Activated CD4-positive, alpha-beta T cell treated with anti-CD3 and anti-CD28 coated beads, Interleukin-2, amount 10 ng/mL, durations not matched to agents 7 days and 5 days (primary cell): ENCODE measurements around the gene PIK3IP1. TPM values are rescaled to one million over a fixed set of nuclear protein-coding genes. Genes with fewer than 3 reads are reported as not detected.
A peak's percentile ranks its signal among the peaks of the same experiment; 100 is the strongest.
"Not testable (repeated sequence)": the region's sequence is repeated elsewhere in the genome, so short reads cannot be mapped to it uniquely, and the experiment has no call there.

ENCODE experiments used
- CTCF ChIA-PET: fragments of 350-600 bp; sonication (Branson Sonifier 250); formaldehyde crosslinking; loops from one replicate; lab custom pipeline; 2021; ENCODE audit warnings: antibody characterized with exemption; lab: Charles Lee
- POLR2A ChIA-PET: fragments of 350-600 bp; sonication (Branson Sonifier 250); formaldehyde crosslinking; loops from one replicate; lab custom pipeline; 2021; ENCODE audit warnings: antibody characterized with exemption; lab: Charles Lee
- DNase-seq: peaks from one replicate; pipeline ENCODE4 v3.0.0-alpha.2; 2020
- H3K27ac Mint-ChIP-seq: one replicate; pipeline ENCODE4 v1.8.0; 2021; ENCODE audit warnings: mild to moderate bottlenecking, moderate library complexity, mixed read lengths
- H3K27me3 Mint-ChIP-seq: one replicate; pipeline ENCODE4 v1.8.0; 2021; ENCODE audit warnings: mixed read lengths
- H3K36me3 Mint-ChIP-seq: one replicate; pipeline ENCODE4 v1.8.0; 2021; ENCODE audit warnings: low read depth, mixed read lengths
- H3K4me1 Mint-ChIP-seq: one replicate; pipeline ENCODE4 v1.8.0; 2021; ENCODE audit warnings: mixed read lengths
- H3K4me3 Mint-ChIP-seq: one replicate; pipeline ENCODE4 v1.8.0; 2021; ENCODE audit warnings: mild to moderate bottlenecking, moderate library complexity, mixed read lengths
- H3K9me3 Mint-ChIP-seq: one replicate; pipeline ENCODE4 v1.8.0; 2021; ENCODE audit warnings: mixed read lengths
- total RNA-seq, 2 experiments: library from RNA; stranded (reverse); gene quantifications; one replicate each; pipeline ENCODE4 v1.2.3, GENCODE V29; 2021

The PIK3IP1 gene
- total RNA-seq, 2 experiments from 2014 or later: 56.0 to 63.0 TPM

DNA sequence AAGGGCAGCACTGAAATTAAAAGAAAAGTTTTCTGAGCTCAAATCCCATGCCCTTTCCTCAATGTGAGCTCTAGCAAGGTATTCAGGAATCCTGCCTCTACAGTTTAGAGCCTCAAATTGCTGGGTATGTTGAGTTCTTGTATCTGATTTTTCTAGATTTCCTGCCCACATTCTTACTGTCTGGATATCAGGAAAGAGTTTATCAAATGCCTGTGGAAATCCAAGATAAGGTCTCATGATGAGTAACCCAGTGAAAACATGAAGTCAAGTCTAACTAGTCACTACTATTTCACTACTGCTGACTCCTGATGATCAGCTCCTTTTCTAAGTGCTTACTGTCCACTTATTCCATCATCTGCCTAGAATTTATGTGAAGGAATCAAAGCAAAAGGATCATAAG lies 50.4 kb downstream of the PIK3IP1 start:
- Mint-ChIP-seq H3K27me3 (no peaks in the 10 kb centered on the region), H3K4me1 (peaks cover 41% of the 10 kb centered on the region), H3K9me3 (no peaks in the 10 kb centered on the region), H3K36me3 (peaks cover 12% of the 10 kb centered on the region), H3K4me3 (no peak overlapping the region), H3K27ac (no peak overlapping the region)
- ChIA-PET CTCF (interaction anchor here (1.4 to 1.9 kb wide), 3 partner anchors 10 to 105 kb away, joined by 3 to 5 read pairs (median 4); no protein-coding TSS in a partner anchor), POLR2A (no interaction called here)
- no peak for DNase-seq

DNA sequence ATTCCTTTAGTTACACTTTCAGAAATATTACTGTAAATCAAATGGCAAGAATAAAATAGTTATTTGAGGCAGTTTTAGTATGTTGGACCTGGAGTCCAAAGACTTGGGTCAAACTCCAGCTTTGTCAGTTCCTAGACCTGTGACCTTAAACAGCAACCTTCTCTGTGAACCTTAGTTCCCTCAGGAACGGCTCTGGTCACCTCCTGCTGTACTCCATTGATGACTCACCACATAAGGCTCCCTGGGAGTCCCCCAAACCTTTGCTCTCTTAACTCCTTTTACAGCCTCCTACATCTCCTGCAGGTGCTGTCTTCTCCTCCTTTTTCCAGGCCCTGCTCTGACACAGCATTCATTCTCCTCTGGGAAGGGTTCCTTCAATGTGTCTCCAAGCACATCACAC lies 51.1 kb downstream of the PIK3IP1 start:
- peaks cover 38% of the 10 kb centered on the region for H3K4me1 Mint-ChIP-seq
- CTCF ChIA-PET: interaction anchor here (1.4 to 1.9 kb wide), 3 partner anchors 9 to 106 kb away, joined by 3 to 5 read pairs (median 4); no protein-coding TSS in a partner anchor
- POLR2A ChIA-PET: no interaction called here
- H3K9me3 Mint-ChIP-seq: no peaks in the 10 kb centered on the region
- peaks cover 12% of the 10 kb centered on the region for H3K36me3 Mint-ChIP-seq
- no peak overlapping the region for H3K4me3 Mint-ChIP-seq
- no peak for DNase-seq
- H3K27ac Mint-ChIP-seq: peak overlapping the region; percentile 37
- no peaks in the 10 kb centered on the region for H3K27me3 Mint-ChIP-seq

DNA sequence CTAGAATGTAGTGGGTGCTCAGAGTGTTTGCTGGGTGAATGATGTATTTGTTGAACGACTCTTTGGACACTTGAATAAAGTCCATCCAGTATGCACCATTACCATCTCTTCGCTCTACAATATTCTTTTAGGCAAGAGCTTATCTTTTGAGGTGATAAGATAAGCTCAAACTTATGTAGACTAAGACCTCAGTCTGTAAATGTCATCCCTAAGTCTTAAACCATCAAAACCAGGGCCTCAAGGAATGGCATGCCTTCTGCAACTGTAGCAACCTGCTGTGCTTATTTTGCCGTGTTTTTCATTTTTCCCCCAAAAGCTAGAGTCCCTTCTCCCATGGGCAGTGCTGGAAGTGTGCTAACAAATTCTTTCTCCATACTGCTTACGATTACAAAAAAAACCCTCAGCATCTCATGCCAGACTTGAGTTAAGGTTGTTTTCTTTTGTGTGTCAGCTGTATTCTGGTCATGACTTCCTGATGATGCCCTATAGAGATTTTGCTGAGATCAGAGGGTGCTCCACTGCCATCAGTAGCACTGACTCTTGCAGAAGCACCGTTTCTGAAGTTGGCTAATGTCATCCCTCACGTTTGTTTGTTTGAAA lies 52.4 kb downstream of the PIK3IP1 start:
- H3K9me3 Mint-ChIP-seq: no peaks in the 10 kb centered on the region
- H3K4me3 Mint-ChIP-seq: no peak overlapping the region
- ChIA-PET POLR2A (no interaction called here), CTCF (interaction anchor here (0.6 to 1.5 kb wide), 4 partner anchors 13 to 530 kb away, joined by 3 to 5 read pairs (median 3); no protein-coding TSS in a partner anchor)
- H3K27me3 Mint-ChIP-seq: no peaks in the 10 kb centered on the region
- peaks cover 21% of the 10 kb centered on the region for H3K36me3 Mint-ChIP-seq
- no peak for DNase-seq
- no peak overlapping the region for H3K27ac Mint-ChIP-seq
- peaks cover 45% of the 10 kb centered on the region for H3K4me1 Mint-ChIP-seq

DNA sequence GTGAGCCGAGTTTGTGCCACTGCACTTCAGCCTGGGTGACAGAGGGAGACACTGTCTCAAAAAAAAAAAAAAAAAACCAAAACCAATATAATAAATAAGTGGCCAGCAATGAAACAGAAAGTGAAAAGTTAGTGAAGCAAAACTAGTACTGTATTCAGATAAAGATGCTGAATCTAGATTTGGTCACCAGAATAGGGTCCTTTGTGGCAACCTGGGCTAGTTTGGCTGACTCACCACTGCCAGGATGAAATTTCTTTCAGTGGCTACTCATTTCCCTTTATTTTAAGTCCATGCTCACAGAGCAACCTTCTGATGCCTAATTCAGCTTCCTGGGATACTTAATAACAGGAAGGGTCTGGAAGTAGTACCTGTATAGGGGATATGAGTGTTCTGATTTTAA lies 54.2 kb downstream of the PIK3IP1 start:
- Mint-ChIP-seq H3K27ac (peak overlapping the region; percentile 20), H3K36me3 (peaks cover 24% of the 10 kb centered on the region)
- POLR2A ChIA-PET: no interaction called here

DNA sequence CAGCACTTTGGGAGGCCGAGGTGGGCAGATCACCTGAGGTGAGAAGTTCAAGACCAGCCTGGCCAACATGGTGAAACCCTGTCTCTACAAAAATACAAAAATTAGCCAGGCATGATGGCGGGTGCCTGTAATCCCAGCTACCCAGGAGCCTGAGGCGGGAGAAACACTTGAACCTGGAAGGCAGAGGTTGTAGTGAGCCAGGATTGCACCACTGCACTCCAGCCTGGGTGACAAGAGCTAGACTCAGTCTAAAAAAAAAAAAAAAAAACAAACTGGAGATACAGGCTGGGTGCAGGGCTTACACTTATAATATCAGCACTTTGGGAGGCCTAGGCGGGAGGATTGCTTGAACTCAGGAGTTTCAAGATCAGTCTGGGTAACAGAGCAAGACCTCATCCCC lies 56.2 kb downstream of the PIK3IP1 start:
- peaks cover 17% of the 10 kb centered on the region for H3K36me3 Mint-ChIP-seq
- H3K4me3 Mint-ChIP-seq, H3K27ac Mint-ChIP-seq, H3K9me3 Mint-ChIP-seq, POLR2A ChIA-PET, DNase-seq, H3K27me3 Mint-ChIP-seq: not testable (repeated sequence)
- peaks cover 48% of the 10 kb centered on the region for H3K4me1 Mint-ChIP-seq
- CTCF ChIA-PET: interaction anchor here (0.5 to 1.0 kb wide), 3 partner anchors 17 to 77 kb away, joined by 3 read pairs; no protein-coding TSS in a partner anchor

More for the DNA sequence above, 54.2 kb downstream of the PIK3IP1 start:
- Mint-ChIP-seq H3K4me3 (no peak overlapping the region), H3K9me3 (no peaks in the 10 kb centered on the region), H3K27me3 (no peaks in the 10 kb centered on the region), H3K4me1 (peaks cover 40% of the 10 kb centered on the region)
- CTCF ChIA-PET: interaction anchor here (1.2 to 1.7 kb wide), 2 partner anchors 21 to 152 kb away, joined by 3 to 5 read pairs; no protein-coding TSS in a partner anchor
- no peak for DNase-seq

DNA sequence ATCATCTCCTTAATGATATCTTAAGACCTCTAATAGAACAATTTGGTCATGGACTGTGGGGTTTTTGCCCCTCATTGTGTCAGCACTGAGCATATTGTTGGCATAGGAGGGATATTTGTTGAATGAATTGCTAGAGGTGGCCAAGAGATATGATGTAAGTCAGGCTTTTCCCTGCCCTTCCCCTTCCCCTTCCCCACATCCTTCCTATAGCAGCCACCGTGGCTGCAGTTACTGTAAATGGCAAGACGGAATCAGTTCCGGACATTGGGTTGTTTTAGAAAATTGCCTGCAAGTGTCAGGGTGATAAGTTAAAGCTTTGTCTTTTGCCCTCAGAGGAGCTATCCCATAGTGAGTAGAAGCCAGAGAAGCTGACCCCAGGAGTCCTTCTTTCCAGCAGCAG lies 57.2 kb downstream of the PIK3IP1 start:
- H3K4me3 Mint-ChIP-seq: no peak overlapping the region
- no peaks in the 10 kb centered on the region for H3K9me3 Mint-ChIP-seq
- DNase-seq: no peak
- H3K36me3 Mint-ChIP-seq: peaks cover 13% of the 10 kb centered on the region
- peaks cover 55% of the 10 kb centered on the region for H3K4me1 Mint-ChIP-seq
- H3K27ac Mint-ChIP-seq: no peak overlapping the region
- no peaks in the 10 kb centered on the region for H3K27me3 Mint-ChIP-seq
- POLR2A ChIA-PET: no interaction called here
- CTCF ChIA-PET: no interaction called here

DNA sequence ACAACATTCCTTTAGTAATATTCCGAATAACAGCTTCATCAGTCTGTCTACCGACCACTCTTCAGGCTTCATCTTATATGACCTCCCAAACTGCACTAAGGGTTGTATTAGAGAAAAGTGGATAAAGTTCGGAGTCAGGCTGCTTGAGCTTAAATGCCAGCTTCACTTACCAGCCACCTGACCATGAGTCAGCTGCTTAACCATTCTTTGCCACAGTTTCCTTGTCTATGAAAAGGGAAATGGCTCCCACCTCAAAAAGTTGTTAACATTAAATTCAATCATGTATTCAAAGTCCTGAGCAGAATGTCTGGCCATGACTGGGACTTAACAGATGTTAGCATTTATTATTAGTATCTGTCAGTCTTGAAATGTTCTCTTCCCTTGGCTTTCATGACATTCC lies 59.3 kb downstream of the PIK3IP1 start:
- Mint-ChIP-seq H3K36me3 (peaks cover 23% of the 10 kb centered on the region), H3K4me1 (peaks cover 63% of the 10 kb centered on the region), H3K27me3 (no peaks in the 10 kb centered on the region), H3K9me3 (no peaks in the 10 kb centered on the region), H3K4me3 (no peak overlapping the region), H3K27ac (no peak overlapping the region)
- ChIA-PET POLR2A (interaction anchor here (0.5 kb wide), 1 partner anchor 333 kb away, joined by 4 read pairs; no protein-coding TSS in a partner anchor), CTCF (interaction anchor here (0.9 to 9.9 kb wide), 4 partner anchors 9 to 39 kb away, joined by 3 to 110 read pairs (median 5); partner anchors contain the start of gene LIMK2)
- no peak for DNase-seq

Other genes starting within 250 kb of the PIK3IP1 start
- 10 to 100 TPM; 46.1 to 51.6 TPM for gene SMTN, start 211.2 kb downstream of the PIK3IP1 start, total RNA-seq
- gene SELENOM, start 184.9 kb downstream of the PIK3IP1 start, total RNA-seq: 1 to 10 TPM; 2.1 to 2.2 TPM
- gene INPP5J, start 169.5 kb downstream of the PIK3IP1 start, total RNA-seq: not detected
- gene PLA2G3, start 152.0 kb downstream of the PIK3IP1 start, total RNA-seq: not detected
- gene RNF185, start 132.3 kb downstream of the PIK3IP1 start, total RNA-seq: 10 to 100 TPM; 19.7 to 20.4 TPM
- 10 to 100 TPM; 48.6 to 54.5 TPM for gene LIMK2, start 80.2 kb downstream of the PIK3IP1 start, total RNA-seq
- 10 to 100 TPM; 31.6 to 32.7 TPM for gene PATZ1, start 53.9 kb upstream of the PIK3IP1 start, total RNA-seq
- 10 to 100 TPM; 81.0 to 83.5 TPM for gene DRG1, start 107.1 kb upstream of the PIK3IP1 start, total RNA-seq
- 10 to 100 TPM; 34.5 to 41.5 TPM for gene EIF4ENIF1, start 197.4 kb upstream of the PIK3IP1 start, total RNA-seq
- gene SFI1, start 204.0 kb upstream of the PIK3IP1 start, total RNA-seq: 100 to 1,000 TPM; 174 to 183 TPM